Peyer's patch (tissue), 4 donors: ENCODE results near the gene ZNF691.

Experiments used
- CTCF ChIP-seq, 6 experiments: fragments of 450-650 bp in 4 of 6; fragments of 200-600 bp in 2 of 6; sonication (generic) in 1 of 6; IDR thresholded peaks; one replicate each; pipeline ENCODE4 v1.5.1; 2017 to 2019; ENCODE audit warnings: antibody characterized with exemption in 6 of 6, mild to moderate bottlenecking in 3 of 6, moderate library complexity in 1 of 6
- POLR2A ChIP-seq, 2 donors: fragments of 450-650 bp; IDR thresholded peaks; one replicate each; pipeline ENCODE4 v1.5.1; 2017; ENCODE audit warnings: antibody characterized with exemption in 2 of 2, mild to moderate bottlenecking in 2 of 2, moderate library complexity in 2 of 2

- TF ChIP-seq CTCF (IDR thresholded peaks at IDR 0.05) = no peak
- no peak for TF ChIP-seq POLR2A (IDR thresholded peaks at IDR 0.05)
These were observed 12.4 kb upstream of the ZNF691 start for GRCh38 chr1:42833981-42834380.
